ENCODE measurements around the gene TNFSF10.

The TNFSF10 gene

GRCh38 chr3:172514678-172515077 lies 8.6 kb downstream of the TNFSF10 start:
- H3K36me3 ChIP-seq (ENCODE audit: insufficient read depth, low read length) = peaks cover 86% of the 10 kb centered on the region
- no peak overlapping the region for H2AFZ ChIP-seq (ENCODE audit: low read depth, low read length)
- no peaks in the 10 kb centered on the region; the same call in 1 of the 2 replicates for H4K20me1 ChIP-seq (ENCODE audit: insufficient read depth, low read length)
- no peak for ATAC-seq (ENCODE audit: insufficient read depth, low read depth)
- H3K4me2 ChIP-seq (ENCODE audit: insufficient read depth, low read length) = no peak overlapping the region; the same call in 1 of the 2 replicates
- peaks cover 83% of the 10 kb centered on the region for H3K4me1 ChIP-seq (ENCODE audit: insufficient read depth, low read length)
- DNase-seq = no peak
- no peak overlapping the region for H3K4me3 ChIP-seq (ENCODE audit: low read depth in 1 of 2, low read length in 2 of 2)
- H3K9me3 ChIP-seq (ENCODE audit: insufficient read depth, low read length, severe bottlenecking) = no peaks in the 10 kb centered on the region
- H3K9ac ChIP-seq (ENCODE audit: low read depth, low read length) = 0 out of 2 replicates have a peak overlapping the region, but pooled peaks have one; percentile 7
- TF ChIP-seq EZH2 (IDR thresholded peaks at IDR 0.05; ENCODE audit: borderline replicate concordance, low read depth, low read length, severe bottlenecking) = no peak
- TF ChIP-seq, protein P1, sequence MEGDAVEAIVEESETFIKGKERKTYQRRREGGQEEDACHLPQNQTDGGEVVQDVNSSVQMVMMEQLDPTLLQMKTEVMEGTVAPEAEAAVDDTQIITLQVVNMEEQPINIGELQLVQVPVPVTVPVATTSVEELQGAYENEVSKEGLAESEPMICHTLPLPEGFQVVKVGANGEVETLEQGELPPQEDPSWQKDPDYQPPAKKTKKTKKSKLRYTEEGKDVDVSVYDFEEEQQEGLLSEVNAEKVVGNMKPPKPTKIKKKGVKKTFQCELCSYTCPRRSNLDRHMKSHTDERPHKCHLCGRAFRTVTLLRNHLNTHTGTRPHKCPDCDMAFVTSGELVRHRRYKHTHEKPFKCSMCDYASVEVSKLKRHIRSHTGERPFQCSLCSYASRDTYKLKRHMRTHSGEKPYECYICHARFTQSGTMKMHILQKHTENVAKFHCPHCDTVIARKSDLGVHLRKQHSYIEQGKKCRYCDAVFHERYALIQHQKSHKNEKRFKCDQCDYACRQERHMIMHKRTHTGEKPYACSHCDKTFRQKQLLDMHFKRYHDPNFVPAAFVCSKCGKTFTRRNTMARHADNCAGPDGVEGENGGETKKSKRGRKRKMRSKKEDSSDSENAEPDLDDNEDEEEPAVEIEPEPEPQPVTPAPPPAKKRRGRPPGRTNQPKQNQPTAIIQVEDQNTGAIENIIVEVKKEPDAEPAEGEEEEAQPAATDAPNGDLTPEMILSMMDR (IDR thresholded peaks at IDR 0.05; ENCODE audit: borderline replicate concordance, extremely low read depth, low read length, poor library complexity, severe bottlenecking) = no peak
- peak overlapping the region; percentile 68 for H3K27ac ChIP-seq (ENCODE audit: low read length)
- no peaks in the 10 kb centered on the region for H3K27me3 ChIP-seq (ENCODE audit: insufficient read depth, low read length, poor library complexity)
- peaks cover 71% of the 10 kb centered on the region for H3K79me2 ChIP-seq (ENCODE audit: insufficient read depth, low read length)

DNA sequence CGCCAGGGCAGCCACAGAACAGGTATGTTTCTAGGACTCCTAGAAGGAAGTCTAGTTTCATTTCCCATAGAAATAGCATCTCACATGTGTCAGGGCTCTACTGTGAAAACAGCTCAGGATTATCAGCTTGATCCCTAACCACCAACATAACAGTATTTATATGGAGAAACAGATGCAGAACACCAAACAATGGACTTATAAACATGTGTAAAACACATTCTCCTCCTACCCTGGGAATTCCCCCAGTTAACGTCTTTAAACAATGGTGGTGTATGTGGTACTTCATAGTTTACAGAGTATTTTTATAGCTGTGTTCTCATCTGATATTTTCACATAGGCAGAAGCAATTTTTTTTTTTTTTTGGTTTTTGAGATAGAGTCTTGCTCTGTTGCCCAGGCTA lies 9.7 kb downstream of the TNFSF10 start:
- no peak overlapping the region for H2AFZ ChIP-seq (ENCODE audit: low read depth, low read length)
- peaks cover 71% of the 10 kb centered on the region for H3K4me1 ChIP-seq (ENCODE audit: insufficient read depth, low read length)
- peak overlapping the region; percentile 11; the same call in 1 of the 2 replicates for H3K4me2 ChIP-seq (ENCODE audit: insufficient read depth, low read length)
- no peak overlapping the region for H3K4me3 ChIP-seq (ENCODE audit: low read depth in 1 of 2, low read length in 2 of 2)
- H3K27me3 ChIP-seq (ENCODE audit: insufficient read depth, low read length, poor library complexity) = no peaks in the 10 kb centered on the region
- no peaks in the 10 kb centered on the region; the same call in 1 of the 2 replicates for H4K20me1 ChIP-seq (ENCODE audit: insufficient read depth, low read length)
- DNase-seq (no peak), ATAC-seq (ENCODE audit: insufficient read depth, low read depth) (no peak)
- no peaks in the 10 kb centered on the region for H3K9me3 ChIP-seq (ENCODE audit: insufficient read depth, low read length, severe bottlenecking)
- H3K36me3 ChIP-seq (ENCODE audit: insufficient read depth, low read length) = peaks cover 92% of the 10 kb centered on the region
- peak overlapping the region; percentile 68 for H3K27ac ChIP-seq (ENCODE audit: low read length)
- no peak for TF ChIP-seq EZH2 (IDR thresholded peaks at IDR 0.05; ENCODE audit: borderline replicate concordance, low read depth, low read length, severe bottlenecking)
- TF ChIP-seq, protein P1 (IDR thresholded peaks at IDR 0.05; ENCODE audit: borderline replicate concordance, extremely low read depth, low read length, poor library complexity, severe bottlenecking) = no peak
- H3K79me2 ChIP-seq (ENCODE audit: insufficient read depth, low read length) = peaks cover 59% of the 10 kb centered on the region
- 0 out of 2 replicates have a peak overlapping the region, but pooled peaks have one; percentile 18 for H3K9ac ChIP-seq (ENCODE audit: low read depth, low read length)

- Histone ChIP-seq H3K4me3 (ENCODE audit: low read depth in 1 of 2, low read length in 2 of 2) (no peak overlapping the region), H3K79me2 (ENCODE audit: insufficient read depth, low read length) (peaks cover 45% of the 10 kb centered on the region), H3K9me3 (ENCODE audit: insufficient read depth, low read length, severe bottlenecking) (no peaks in the 10 kb centered on the region), H3K27ac (ENCODE audit: low read length) (peak overlapping the region; percentile 74), H4K20me1 (ENCODE audit: insufficient read depth, low read length) (no peaks in the 10 kb centered on the region), H3K4me2 (ENCODE audit: insufficient read depth, low read length) (peak overlapping the region; percentile 39; the same call in 1 of the 2 replicates), H3K9ac (ENCODE audit: low read depth, low read length) (peak overlapping the region; percentile 13; the same call in 1 of the 2 replicates), H3K36me3 (ENCODE audit: insufficient read depth, low read length) (peaks cover 95% of the 10 kb centered on the region), H3K27me3 (ENCODE audit: insufficient read depth, low read length, poor library complexity) (no peaks in the 10 kb centered on the region), H3K4me1 (ENCODE audit: insufficient read depth, low read length) (peaks cover 57% of the 10 kb centered on the region), H2AFZ (ENCODE audit: low read depth, low read length) (no peak overlapping the region)
- DNase-seq (peak; percentile 90), ATAC-seq (ENCODE audit: insufficient read depth, low read depth) (peak; percentile 86)
- TF ChIP-seq, protein P1 (IDR thresholded peaks at IDR 0.05; ENCODE audit: borderline replicate concordance, extremely low read depth, low read length, poor library complexity, severe bottlenecking) = no peak
- no peak for TF ChIP-seq EZH2 (IDR thresholded peaks at IDR 0.05; ENCODE audit: borderline replicate concordance, low read depth, low read length, severe bottlenecking)
Measured at GRCh38 chr3:172511783-172512762, 11.2 kb downstream of the TNFSF10 start.

Measured in DND-41 (cell line).